Upper lobe of right lung (tissue), 1 donor: ENCODE data around the gene DNAJB6. TPM values are rescaled to one million over a fixed set of nuclear protein-coding genes. Genes with fewer than 3 reads are reported as not detected.

ENCODE experiments used
- ATAC-seq: fragments of 200-7000 bp; cut with Tn5 transposase; one replicate; pipeline ENCODE4 v1.9.1; 2020; ENCODE audit warnings: mild to moderate bottlenecking, moderate library complexity
- DNase-seq: peaks from one replicate; pipeline ENCODE4 v3.0.0-alpha.2; 2020
- H3K27ac ChIP-seq: fragments of 200-600 bp; one replicate; pipeline ENCODE4 v1.8.0; 2022
- H3K27me3 ChIP-seq: fragments of 200-600 bp; one replicate; pipeline ENCODE4 v1.8.0; 2022; ENCODE audit warnings: mild to moderate bottlenecking
- H3K36me3 ChIP-seq: fragments of 200-600 bp; one replicate; pipeline ENCODE4 v1.8.0; 2022
- H3K4me1 ChIP-seq: fragments of 200-600 bp; one replicate; pipeline ENCODE4 v1.8.0; 2022
- H3K4me3 ChIP-seq: fragments of 200-600 bp; one replicate; pipeline ENCODE4 v1.8.0; 2022; ENCODE audit warnings: mild to moderate bottlenecking
- H3K9me3 ChIP-seq: fragments of 200-600 bp; one replicate; pipeline ENCODE4 v1.8.0; 2022
- intact Hi-C: fragments of 100-400 bp; cut with DNase I; formaldehyde crosslinking; loops from one replicate; pipeline ENCODE4 v1.11.0; 2022
- total RNA-seq: library from RNA; stranded (reverse); fragmentation: NEBNext Ultra II Directional; extraction: Animal tissue kit (Norgen Biotek cat#: 25700); gene quantifications from one replicate; pipeline ENCODE4 v1.2.1, GENCODE V29; 2021
- TF ChIP-seq, protein P1 (sequence below): fragments of 200-600 bp; IDR thresholded peaks from one replicate; pipeline ENCODE4 v1.8.0; 2022; ENCODE audit warnings: antibody characterized with exemption
- donor health status: DM: no; HTN: yes; CAD: no; lungs with severe emphysema.

Gene DNAJB6
- total RNA-seq, 1 donor from 2014 or later, result 95.8 TPM

DNA sequence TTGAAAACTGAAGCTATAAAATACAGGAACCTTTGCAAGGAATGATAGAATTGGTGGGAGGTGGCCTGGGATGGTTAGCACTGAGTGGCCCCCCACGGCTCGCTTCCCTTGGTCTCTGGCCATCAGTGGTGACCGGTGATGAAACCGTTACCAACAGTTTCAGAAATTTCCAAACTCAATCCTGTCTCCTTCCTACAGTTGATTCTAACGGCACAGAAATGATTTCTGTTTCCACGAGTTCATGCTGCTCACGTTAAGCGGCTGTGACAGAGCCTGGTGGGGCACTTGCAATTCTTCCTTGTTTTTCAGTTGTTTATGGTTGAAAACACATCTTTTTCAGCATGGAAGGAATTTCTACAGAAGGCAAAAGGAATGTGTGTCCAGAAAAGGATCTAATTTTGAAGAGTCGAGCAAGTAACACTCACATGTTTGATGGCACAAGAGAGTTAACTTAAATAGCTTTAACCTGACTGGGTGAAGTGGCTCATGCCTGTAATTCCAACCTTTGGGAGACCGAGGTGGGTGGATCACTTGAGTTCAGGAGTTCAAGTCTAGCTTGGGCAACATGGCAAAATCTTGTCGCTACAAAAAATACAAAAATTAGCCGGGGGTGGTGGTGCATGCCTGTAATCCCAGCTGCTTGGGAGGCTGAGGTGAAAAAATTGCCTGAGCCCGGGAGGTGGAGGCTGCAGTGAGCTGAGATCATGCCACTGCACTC is 100.1 kb downstream of the DNAJB6 start:
- Histone ChIP-seq H3K27ac (no peak overlapping the region), H3K9me3 (no peaks in the 10 kb centered on the region), H3K4me3 (no peak overlapping the region), H3K4me1 (peaks cover 5% of the 10 kb centered on the region), H3K27me3 (no peaks in the 10 kb centered on the region), H3K36me3 (no peaks in the 10 kb centered on the region)
- ATAC-seq (no peak), DNase-seq (no peak)
- TF ChIP-seq, protein P1, sequence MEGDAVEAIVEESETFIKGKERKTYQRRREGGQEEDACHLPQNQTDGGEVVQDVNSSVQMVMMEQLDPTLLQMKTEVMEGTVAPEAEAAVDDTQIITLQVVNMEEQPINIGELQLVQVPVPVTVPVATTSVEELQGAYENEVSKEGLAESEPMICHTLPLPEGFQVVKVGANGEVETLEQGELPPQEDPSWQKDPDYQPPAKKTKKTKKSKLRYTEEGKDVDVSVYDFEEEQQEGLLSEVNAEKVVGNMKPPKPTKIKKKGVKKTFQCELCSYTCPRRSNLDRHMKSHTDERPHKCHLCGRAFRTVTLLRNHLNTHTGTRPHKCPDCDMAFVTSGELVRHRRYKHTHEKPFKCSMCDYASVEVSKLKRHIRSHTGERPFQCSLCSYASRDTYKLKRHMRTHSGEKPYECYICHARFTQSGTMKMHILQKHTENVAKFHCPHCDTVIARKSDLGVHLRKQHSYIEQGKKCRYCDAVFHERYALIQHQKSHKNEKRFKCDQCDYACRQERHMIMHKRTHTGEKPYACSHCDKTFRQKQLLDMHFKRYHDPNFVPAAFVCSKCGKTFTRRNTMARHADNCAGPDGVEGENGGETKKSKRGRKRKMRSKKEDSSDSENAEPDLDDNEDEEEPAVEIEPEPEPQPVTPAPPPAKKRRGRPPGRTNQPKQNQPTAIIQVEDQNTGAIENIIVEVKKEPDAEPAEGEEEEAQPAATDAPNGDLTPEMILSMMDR, result no peak
- intact Hi-C loops, result no loop called here

DNA sequence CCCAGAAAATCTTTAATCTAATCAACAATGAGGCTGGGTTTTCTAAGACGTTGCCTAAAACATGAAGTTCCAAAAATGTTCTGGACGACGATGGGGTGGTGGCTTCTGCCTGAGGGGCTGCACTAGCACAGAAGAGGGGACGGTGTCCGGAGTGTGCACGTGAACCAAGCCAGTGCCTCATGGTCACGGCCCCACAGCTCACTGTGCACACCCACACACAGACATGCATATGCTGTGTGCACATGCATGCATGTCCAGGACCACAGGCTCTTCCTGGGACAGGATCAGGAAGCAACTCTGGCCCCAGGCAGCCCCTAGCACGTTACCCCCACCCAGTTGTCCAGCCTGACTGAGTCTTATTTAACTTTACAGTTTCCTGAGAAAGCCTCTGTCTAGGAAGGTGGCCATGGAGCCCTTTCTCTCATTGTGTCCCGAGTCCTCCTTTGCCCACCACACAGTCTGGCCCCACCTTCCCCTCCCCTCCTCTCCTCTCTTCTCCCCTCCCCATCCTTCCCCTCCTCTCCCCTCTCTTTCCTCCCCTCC is 100.8 kb downstream of the DNAJB6 start:
- intact Hi-C loops, result no loop called here
- no peak for ATAC-seq
- Histone ChIP-seq H3K36me3 (no peaks in the 10 kb centered on the region), H3K27ac (no peak overlapping the region), H3K4me3 (no peak overlapping the region), H3K27me3 (no peaks in the 10 kb centered on the region), H3K4me1 (peaks cover 3% of the 10 kb centered on the region), H3K9me3 (no peaks in the 10 kb centered on the region)
- peak; percentile 30 for DNase-seq
- TF ChIP-seq, protein P1, result no peak

DNA sequence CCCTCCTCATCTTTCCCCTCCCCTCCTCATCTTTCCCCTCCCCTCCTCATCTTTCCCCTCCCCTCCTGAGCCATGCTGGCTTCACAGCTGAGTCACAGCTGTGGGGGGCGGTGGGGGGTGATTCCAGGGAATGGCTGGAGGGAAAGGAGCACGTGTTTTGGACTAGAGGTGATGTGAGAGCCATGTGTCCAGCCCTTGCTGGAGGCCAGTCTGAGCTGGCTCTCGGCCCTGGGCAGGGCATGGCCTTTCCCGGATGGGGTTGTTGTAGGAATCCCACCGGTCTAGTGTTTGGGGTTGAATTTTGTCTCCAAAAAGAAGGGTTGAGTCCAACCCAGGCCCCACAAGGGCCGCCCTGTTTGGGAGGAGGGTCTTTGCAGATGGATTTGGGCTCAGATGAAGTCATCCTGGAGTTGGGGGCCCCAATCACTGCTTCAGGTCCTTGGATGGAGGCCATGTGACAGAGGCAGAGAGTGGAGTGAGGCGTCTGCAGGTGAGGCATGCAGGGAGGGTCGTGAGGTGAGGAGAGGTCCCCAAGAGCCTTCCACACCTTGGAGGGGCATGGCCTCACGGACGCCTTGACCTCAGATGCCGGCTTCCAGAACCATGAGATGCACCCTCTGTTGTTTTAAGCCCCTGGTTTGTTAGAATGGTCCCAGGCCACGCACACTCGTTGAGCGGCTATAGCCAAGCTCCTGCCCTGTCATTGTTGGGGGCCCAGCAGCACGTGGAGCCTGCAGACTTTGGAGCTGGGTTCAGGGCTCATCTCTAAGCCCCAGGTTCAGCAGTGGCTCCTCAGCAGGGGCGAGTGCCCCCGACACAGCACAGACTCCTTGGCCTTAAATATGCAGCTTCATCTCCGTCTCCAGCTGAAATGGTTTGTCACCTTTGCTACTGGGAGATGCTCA is 101.6 kb downstream of the DNAJB6 start:
- no peak overlapping the region for H3K27ac ChIP-seq
- intact Hi-C loops, result no loop called here
- no peak overlapping the region for H3K4me3 ChIP-seq
- H3K9me3 ChIP-seq, result no peaks in the 10 kb centered on the region
- TF ChIP-seq, protein P1, result no peak
- ATAC-seq (no peak), DNase-seq (peak; percentile 39)
- H3K4me1 ChIP-seq, result no peaks in the 10 kb centered on the region
- no peaks in the 10 kb centered on the region for H3K36me3 ChIP-seq
- no peaks in the 10 kb centered on the region for H3K27me3 ChIP-seq

DNA sequence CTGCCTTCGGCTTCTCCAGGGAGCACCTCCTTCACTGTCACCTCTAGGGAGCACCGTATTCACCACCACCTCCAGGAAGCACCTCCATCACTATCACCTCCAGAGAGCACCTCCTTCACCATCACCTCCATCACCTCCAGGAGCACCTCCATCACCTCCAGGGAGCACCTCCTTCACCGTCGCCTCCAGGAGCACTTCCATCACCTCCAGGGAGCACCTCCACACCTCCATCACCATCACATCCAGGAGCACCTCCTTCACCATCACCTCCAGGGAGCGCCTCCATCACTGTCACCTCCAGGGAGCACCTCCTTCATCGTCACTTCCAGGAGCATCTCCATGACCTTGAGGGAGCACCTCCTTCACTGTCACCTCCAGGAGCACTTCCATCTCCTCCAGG is 102.3 kb downstream of the DNAJB6 start:
- intact Hi-C loops, result no loop called here
- TF ChIP-seq, protein P1, result no peak

DNA sequence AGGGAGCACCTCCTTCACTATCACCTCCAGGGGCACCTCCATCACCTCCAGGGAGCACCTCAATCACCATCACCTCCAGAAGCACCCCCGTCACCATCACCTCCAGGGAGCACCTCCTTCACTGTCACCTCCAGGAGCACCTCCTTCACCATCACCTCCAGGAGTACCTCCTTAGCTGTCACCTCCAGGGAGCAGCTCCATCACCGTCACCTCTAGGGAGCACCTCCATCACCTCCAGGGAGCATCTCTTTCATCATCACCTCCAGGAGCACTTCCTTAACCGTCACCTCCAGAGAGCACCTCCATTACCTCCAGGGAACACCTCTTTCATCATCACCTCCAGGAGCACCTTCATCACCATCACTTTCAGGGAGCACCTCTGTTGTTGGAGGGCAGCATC is 103.0 kb downstream of the DNAJB6 start:
- Histone ChIP-seq H3K9me3 (no peaks in the 10 kb centered on the region), H3K4me1 (no peaks in the 10 kb centered on the region), H3K36me3 (no peaks in the 10 kb centered on the region), H3K27me3 (no peaks in the 10 kb centered on the region), H3K4me3 (no peak overlapping the region), H3K27ac (no peak overlapping the region)
- intact Hi-C loops, result no loop called here
- peak; percentile 29 for DNase-seq
- TF ChIP-seq, protein P1, result no peak
- ATAC-seq, result no peak

More for the DNA sequence above, 102.3 kb downstream of the DNAJB6 start:
- no peak overlapping the region for H3K4me3 ChIP-seq
- H3K27ac ChIP-seq, result no peak overlapping the region
- DNase-seq, result no peak
- no peaks in the 10 kb centered on the region for H3K36me3 ChIP-seq
- H3K9me3 ChIP-seq, result no peaks in the 10 kb centered on the region
- ATAC-seq, result no peak
- no peaks in the 10 kb centered on the region for H3K4me1 ChIP-seq
- no peaks in the 10 kb centered on the region for H3K27me3 ChIP-seq
